Astrocyte (in vitro differentiated cells and primary cell): ENCODE measurements around the gene MAF.

ENCODE experiments used
- EZH2 ChIP-seq: IDR thresholded peaks from 2 replicates; pipeline ENCODE4 v1.6.1; 2012; ENCODE audit warnings: mild to moderate bottlenecking, low read length, inconsistent platforms; ENCODE audit not compliant: insufficient read depth
- TF ChIP-seq, protein P1 (sequence below): IDR thresholded peaks from 2 replicates; pipeline ENCODE4 v1.5.1; 2011; ENCODE audit warnings: low read depth, mild to moderate bottlenecking, inconsistent platforms, low read length, moderate library complexity; ENCODE audit not compliant: insufficient read depth

- TF ChIP-seq, protein P1, sequence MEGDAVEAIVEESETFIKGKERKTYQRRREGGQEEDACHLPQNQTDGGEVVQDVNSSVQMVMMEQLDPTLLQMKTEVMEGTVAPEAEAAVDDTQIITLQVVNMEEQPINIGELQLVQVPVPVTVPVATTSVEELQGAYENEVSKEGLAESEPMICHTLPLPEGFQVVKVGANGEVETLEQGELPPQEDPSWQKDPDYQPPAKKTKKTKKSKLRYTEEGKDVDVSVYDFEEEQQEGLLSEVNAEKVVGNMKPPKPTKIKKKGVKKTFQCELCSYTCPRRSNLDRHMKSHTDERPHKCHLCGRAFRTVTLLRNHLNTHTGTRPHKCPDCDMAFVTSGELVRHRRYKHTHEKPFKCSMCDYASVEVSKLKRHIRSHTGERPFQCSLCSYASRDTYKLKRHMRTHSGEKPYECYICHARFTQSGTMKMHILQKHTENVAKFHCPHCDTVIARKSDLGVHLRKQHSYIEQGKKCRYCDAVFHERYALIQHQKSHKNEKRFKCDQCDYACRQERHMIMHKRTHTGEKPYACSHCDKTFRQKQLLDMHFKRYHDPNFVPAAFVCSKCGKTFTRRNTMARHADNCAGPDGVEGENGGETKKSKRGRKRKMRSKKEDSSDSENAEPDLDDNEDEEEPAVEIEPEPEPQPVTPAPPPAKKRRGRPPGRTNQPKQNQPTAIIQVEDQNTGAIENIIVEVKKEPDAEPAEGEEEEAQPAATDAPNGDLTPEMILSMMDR, result no peak
- TF ChIP-seq EZH2, result no peak
Measured at GRCh38 chr16:79595931-79596450, 4.5 kb downstream of the MAF start.
